OCI-LY7 (cell line): Measurements from ENCODE around the gene EGFR. TPM values are rescaled to one million over a fixed set of nuclear protein-coding genes. Genes with fewer than 3 reads are reported as not detected.

ENCODE experiments used
- BruUV-seq: library from RNA; stranded (reverse); fragments of 400-500 nt; replicated peaks from 2 replicates; lab custom pipeline; 2021; lab: Mats Ljungman, UMichigan
- CTCF ChIA-PET: fragments of 300-600 bp; sonication (Branson Sonifier 250); formaldehyde crosslinking; loops from one replicate; lab custom pipeline; 2022; ENCODE audit warnings: antibody characterized with exemption; ENCODE audit not compliant: unreplicated experiment; lab: Charles Lee
- POLR2A ChIA-PET: fragments of 300-600 bp; sonication (Branson Sonifier 250); formaldehyde crosslinking; loops from one replicate; lab custom pipeline; 2022; ENCODE audit warnings: antibody characterized with exemption; lab: Charles Lee
- DNase-seq: peaks from one replicate; pipeline ENCODE4 v3.0.0-alpha.2; 2015; ENCODE audit warnings: low spot score
- H2AFZ ChIP-seq: fragments of 200-600 bp; sonication (generic), shearing (Covaris generic); 2 replicates; pipeline ENCODE4 v1.6.1; 2014; ENCODE audit warnings: mild to moderate bottlenecking, antibody characterized with exemption, low read length, moderate library complexity
- H3K27ac ChIP-seq: fragments of 200-600 bp; sonication (generic); 2 replicates; pipeline ENCODE4 v1.5.1; 2014; ENCODE audit warnings: mixed run types, low read depth, mild to moderate bottlenecking, moderate library complexity, low read length, inconsistent platforms; ENCODE audit not compliant: poor library complexity, severe bottlenecking
- H3K36me3 ChIP-seq: fragments of 200-600 bp; sonication (generic); 2 replicates; pipeline ENCODE4 v1.6.1; 2014; ENCODE audit warnings: mild to moderate bottlenecking, antibody characterized with exemption, low read length, moderate library complexity, mixed read lengths; ENCODE audit not compliant: insufficient read depth
- H3K4me1 ChIP-seq: fragments of 200-600 bp; sonication (generic); 2 replicates; pipeline ENCODE4 v1.5.1; 2014; ENCODE audit warnings: mild to moderate bottlenecking, low read length; ENCODE audit not compliant: insufficient read depth, poor library complexity, severe bottlenecking
- H3K4me2 ChIP-seq: fragments of 200-600 bp; sonication (generic); 2 replicates; pipeline ENCODE4 v1.6.1; 2014; ENCODE audit warnings: mild to moderate bottlenecking, low read length
- H3K4me3 ChIP-seq: fragments of 200-600 bp; sonication (generic); 2 replicates; pipeline ENCODE4 v1.5.1; 2014; ENCODE audit warnings: mild to moderate bottlenecking, low read depth, low read length; ENCODE audit not compliant: poor library complexity, severe bottlenecking
- H3K79me2 ChIP-seq: fragments of 200-600 bp; sonication (generic); 2 replicates; pipeline ENCODE4 v1.6.1; 2016; ENCODE audit warnings: low read depth, mild to moderate bottlenecking, low read length, moderate library complexity, mixed read lengths; ENCODE audit not compliant: insufficient read depth
- H3K9me2 ChIP-seq: fragments of 200-600 bp; sonication (generic); 2 replicates; pipeline ENCODE4 v1.6.1; 2016; ENCODE audit warnings: mild to moderate bottlenecking, low read length, mixed read lengths; ENCODE audit not compliant: insufficient read depth
- H3K9me3 ChIP-seq: fragments of 200-600 bp; sonication (generic); 2 replicates; pipeline ENCODE4 v1.6.1; 2014; ENCODE audit warnings: mild to moderate bottlenecking, mixed run types, low read length, mixed read lengths
- H4K20me1 ChIP-seq: fragments of 200-600 bp; sonication (generic); 2 replicates; pipeline ENCODE4 v1.6.1; 2014; ENCODE audit warnings: mild to moderate bottlenecking, antibody characterized with exemption, low read length, moderate library complexity, mixed read lengths; ENCODE audit not compliant: insufficient read depth
- EZH2phosphoT487 ChIP-seq: fragments of 200-600 bp; sonication (generic); IDR thresholded peaks from 2 replicates; pipeline ENCODE4 v1.6.1; 2018; ENCODE audit warnings: low read depth, borderline replicate concordance, mild to moderate bottlenecking, mixed run types, antibody characterized with exemption, low read length, moderate library complexity, mixed read lengths
- intact Hi-C: fragments of 100-400 bp; cut with micrococcal nuclease; formaldehyde crosslinking; loops from one replicate; pipeline ENCODE4 v1.10.0; 2022; ENCODE audit not compliant: unreplicated experiment
- total RNA-seq, 2 experiments: library from RNA; depleted of rRNA in 1 of 2; stranded (reverse); fragments of >200 nt in 1 of 2; shearing (Covaris generic) in 1 of 2; gene quantifications; 2 replicates each; pipeline ENCODE4 v1.2.3, GENCODE V29; 2014 to 2022
- TF ChIP-seq, protein P1 (sequence below): fragments of 200-600 bp; sonication (generic); conservative IDR thresholded peaks from 2 replicates; pipeline ENCODE4 v1.5.1; 2014; ENCODE audit warnings: mild to moderate bottlenecking, antibody characterized with exemption, low read length, moderate library complexity, mixed read lengths

Gene EGFR
- total RNA-seq, 2 experiments from 2014 or later = 0.27 TPM; not detected in 1

DNA sequence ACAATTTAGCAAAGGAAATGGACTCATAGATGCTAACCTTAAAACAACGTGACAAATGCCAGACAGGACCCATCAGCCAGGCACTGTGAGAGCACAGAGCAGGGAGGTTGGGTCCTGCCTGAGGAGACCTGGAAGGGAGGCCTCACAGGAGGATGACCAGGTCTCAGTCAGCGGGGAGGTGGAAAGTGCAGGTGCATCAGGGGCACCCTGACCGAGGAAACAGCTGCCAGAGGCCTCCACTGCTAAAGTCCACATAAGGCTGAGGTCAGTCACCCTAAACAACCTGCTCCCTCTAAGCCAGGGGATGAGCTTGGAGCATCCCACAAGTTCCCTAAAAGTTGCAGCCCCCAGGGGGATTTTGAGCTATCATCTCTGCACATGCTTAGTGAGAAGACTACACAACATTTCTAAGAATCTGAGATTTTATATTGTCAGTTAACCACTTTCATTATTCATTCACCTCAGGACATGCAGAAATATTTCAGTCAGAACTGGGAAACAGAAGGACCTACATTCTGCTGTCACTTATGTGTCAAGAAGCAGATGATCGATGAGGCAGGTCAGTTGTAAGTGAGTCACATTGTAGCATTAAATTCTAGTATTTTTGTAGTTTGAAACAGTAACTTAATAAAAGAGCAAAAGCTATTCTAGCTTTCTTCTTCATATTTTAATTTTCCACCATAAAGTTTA, 188.8 kb downstream of the EGFR start:
- no peak for DNase-seq
- Histone ChIP-seq H2AFZ (no peak overlapping the region), H3K79me2 (no peaks in the 10 kb centered on the region), H3K9me3 (no peaks in the 10 kb centered on the region), H3K4me3 (no peak overlapping the region), H3K4me2 (no peak overlapping the region), H3K27ac (no peak overlapping the region), H3K9me2 (no peaks in the 10 kb centered on the region), H3K36me3 (no peaks in the 10 kb centered on the region), H4K20me1 (no peaks in the 10 kb centered on the region), H3K4me1 (no peaks in the 10 kb centered on the region)
- intact Hi-C loops = no loop called here
- BruUV-seq = no TSS peak
- TF ChIP-seq EZH2phosphoT487 = no peak
- TF ChIP-seq, protein P1, sequence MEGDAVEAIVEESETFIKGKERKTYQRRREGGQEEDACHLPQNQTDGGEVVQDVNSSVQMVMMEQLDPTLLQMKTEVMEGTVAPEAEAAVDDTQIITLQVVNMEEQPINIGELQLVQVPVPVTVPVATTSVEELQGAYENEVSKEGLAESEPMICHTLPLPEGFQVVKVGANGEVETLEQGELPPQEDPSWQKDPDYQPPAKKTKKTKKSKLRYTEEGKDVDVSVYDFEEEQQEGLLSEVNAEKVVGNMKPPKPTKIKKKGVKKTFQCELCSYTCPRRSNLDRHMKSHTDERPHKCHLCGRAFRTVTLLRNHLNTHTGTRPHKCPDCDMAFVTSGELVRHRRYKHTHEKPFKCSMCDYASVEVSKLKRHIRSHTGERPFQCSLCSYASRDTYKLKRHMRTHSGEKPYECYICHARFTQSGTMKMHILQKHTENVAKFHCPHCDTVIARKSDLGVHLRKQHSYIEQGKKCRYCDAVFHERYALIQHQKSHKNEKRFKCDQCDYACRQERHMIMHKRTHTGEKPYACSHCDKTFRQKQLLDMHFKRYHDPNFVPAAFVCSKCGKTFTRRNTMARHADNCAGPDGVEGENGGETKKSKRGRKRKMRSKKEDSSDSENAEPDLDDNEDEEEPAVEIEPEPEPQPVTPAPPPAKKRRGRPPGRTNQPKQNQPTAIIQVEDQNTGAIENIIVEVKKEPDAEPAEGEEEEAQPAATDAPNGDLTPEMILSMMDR = no peak
- CTCF ChIA-PET = no interaction called here
- POLR2A ChIA-PET = no interaction called here

DNA sequence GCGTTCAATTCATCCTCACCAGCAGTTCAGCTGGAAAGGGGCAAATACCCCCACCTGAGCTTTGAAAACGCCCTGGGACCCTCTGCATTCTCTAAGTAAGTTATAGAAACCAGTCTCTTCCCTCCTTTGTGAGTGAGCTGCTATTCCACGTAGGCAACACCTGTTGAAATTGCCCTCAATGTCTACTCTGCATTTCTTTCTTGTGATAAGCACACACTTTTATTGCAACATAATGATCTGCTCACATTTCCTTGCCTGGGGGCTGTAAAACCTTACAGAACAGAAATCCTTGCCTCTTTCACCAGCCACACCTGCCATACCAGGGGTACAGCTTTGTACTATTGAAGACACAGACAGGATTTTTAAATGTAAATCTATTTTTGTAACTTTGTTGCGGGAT, 190.5 kb downstream of the EGFR start:
- intact Hi-C loops = no loop called here
- Histone ChIP-seq H3K4me1 (no peaks in the 10 kb centered on the region), H3K9me2 (no peaks in the 10 kb centered on the region), H3K4me2 (no peak overlapping the region), H3K27ac (no peak overlapping the region), H2AFZ (no peak overlapping the region), H3K36me3 (no peaks in the 10 kb centered on the region), H3K9me3 (no peaks in the 10 kb centered on the region), H4K20me1 (no peaks in the 10 kb centered on the region), H3K79me2 (no peaks in the 10 kb centered on the region), H3K4me3 (no peak overlapping the region)
- ChIA-PET CTCF (no interaction called here), POLR2A (no interaction called here)
- TF ChIP-seq, protein P1 = no peak
- no peak for TF ChIP-seq EZH2phosphoT487
- no peak for DNase-seq
- BruUV-seq = no TSS peak

DNA sequence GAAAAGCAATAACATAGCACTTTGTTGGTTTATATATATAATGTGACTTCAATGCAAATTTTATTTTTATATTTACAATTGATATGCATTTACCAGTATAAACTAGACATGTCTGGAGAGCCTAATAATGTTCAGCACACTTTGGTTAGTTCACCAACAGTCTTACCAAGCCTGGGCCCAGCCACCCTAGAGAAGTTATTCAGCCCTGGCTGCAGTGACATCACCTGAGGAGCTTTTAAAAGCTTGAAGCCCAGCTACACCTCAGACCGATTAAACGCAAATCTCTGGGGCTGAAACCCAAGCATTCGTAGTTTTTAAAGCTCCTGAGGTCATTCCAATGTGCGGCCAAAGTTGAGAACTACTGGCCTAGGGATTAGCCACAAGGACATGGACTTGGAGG, 191.4 kb downstream of the EGFR start:
- intact Hi-C loops = no loop called here
- POLR2A ChIA-PET = no interaction called here
- Histone ChIP-seq H3K4me1 (no peaks in the 10 kb centered on the region), H3K4me3 (no peak overlapping the region), H4K20me1 (no peaks in the 10 kb centered on the region), H3K9me3 (no peaks in the 10 kb centered on the region), H3K79me2 (no peaks in the 10 kb centered on the region), H3K27ac (no peak overlapping the region), H2AFZ (no peak overlapping the region), H3K4me2 (no peak overlapping the region), H3K9me2 (no peaks in the 10 kb centered on the region), H3K36me3 (no peaks in the 10 kb centered on the region)
- BruUV-seq = no TSS peak
- CTCF ChIA-PET = no interaction called here
- no peak for DNase-seq
- TF ChIP-seq EZH2phosphoT487 = no peak
- TF ChIP-seq, protein P1 = no peak
